Gastroesophageal sphincter (tissue), 4 donors: Measurements from ENCODE around the gene GSDME. TPM values are rescaled to one million over a fixed set of nuclear protein-coding genes. Genes with fewer than 3 reads are reported as not detected.

Experiments
- ATAC-seq: fragments of 150-250 bp; one replicate; pipeline ENCODE4 v1.9.1; 2016; ENCODE audit warnings: mild to moderate bottlenecking, moderate library complexity
- H3K27ac ChIP-seq, 4 donors: fragments of 200-600 bp; sonication (generic) in 3 of 4; 1 replicate in 3 of 4; 2 replicates in 1 of 4; pipeline ENCODE4 v1.5.1; 2016 to 2019
- H3K27me3 ChIP-seq: fragments of 200-600 bp; sonication (generic); one replicate; pipeline ENCODE4 v1.5.1; 2019
- H3K36me3 ChIP-seq, 2 donors: fragments of 200-600 bp; sonication (generic); one replicate each; pipeline ENCODE4 v1.5.1; 2019; ENCODE audit warnings: control low read depth in 1 of 2
- H3K4me1 ChIP-seq, 3 donors: fragments of 200-600 bp; sonication (generic); 1 replicate in 2 of 3; 2 replicates in 1 of 3; pipeline ENCODE4 v1.5.1; 2016 to 2019; ENCODE audit warnings: control low read depth in 2 of 3
- H3K4me3 ChIP-seq, 2 donors: fragments of 200-600 bp; sonication (generic); one replicate each; pipeline ENCODE4 v1.5.1; 2019; ENCODE audit warnings: mild to moderate bottlenecking in 1 of 2, moderate library complexity in 1 of 2
- H3K9me3 ChIP-seq, 3 donors: fragments of 200-600 bp; sonication (generic); one replicate each; pipeline ENCODE4 v1.5.1; 2017 to 2019; ENCODE audit warnings: control low read depth in 2 of 3
- CTCF ChIP-seq, 4 experiments: fragments of 200-600 bp in 2 of 4; fragments of 450-650 bp in 2 of 4; sonication (generic) in 1 of 4; IDR thresholded peaks; one replicate each; pipeline ENCODE4 v1.5.1; 2017 to 2019; ENCODE audit warnings: antibody characterized with exemption in 4 of 4, mild to moderate bottlenecking in 2 of 4, moderate library complexity in 2 of 4
- EP300 ChIP-seq: sonication (generic); formaldehyde crosslinking; IDR thresholded peaks from one replicate; pipeline ENCODE4 v1.6.1; 2017; ENCODE audit warnings: antibody characterized with exemption, mild to moderate bottlenecking
- POLR2A ChIP-seq, 2 donors: fragments of 450-650 bp; IDR thresholded peaks; one replicate each; pipeline ENCODE4 v1.6.1; 2017; ENCODE audit warnings: antibody characterized with exemption in 2 of 2, mild to moderate bottlenecking in 2 of 2, moderate library complexity in 1 of 2
- POLR2AphosphoS5 ChIP-seq: sonication (generic); formaldehyde crosslinking; IDR thresholded peaks from one replicate; pipeline ENCODE4 v1.6.1; 2017; ENCODE audit warnings: antibody characterized with exemption
- WGBS, 2 donors: methylation state at CpG; one replicate each; pipeline ENCODE4 v1.1.5; 2018; ENCODE audit warnings: low coverage in 1 of 2; 5-methylcytosine and 5-hydroxymethylcytosine counted together
- total RNA-seq, 4 donors: library from RNA; depleted of rRNA; stranded (reverse); fragments of >200 nt; gene quantifications; one replicate each; pipeline ENCODE4 v1.1.0, GENCODE V29; 2016

The GSDME gene
- total RNA-seq, 4 donors from 2014 or later: 6.4 to 9.8 (median 8.4) TPM

GRCh38 chr7:24722386-24723177, 34.7 kb downstream of the GSDME start:
- H3K9me3 ChIP-seq: no peaks in the 10 kb centered on the region
- no peak overlapping the region for H3K4me3 ChIP-seq
- H3K27ac ChIP-seq: no peak overlapping the region
- no peak for ATAC-seq
- H3K4me1 ChIP-seq: no peaks in the 10 kb centered on the region
- 75 to 89% methylated on average over 4 to 7 of the region's 19 CpGs for WGBS, 2 donors
- peaks cover 0 to 8% of the 10 kb centered on the region in 2 donors for H3K36me3 ChIP-seq
- no peaks in the 10 kb centered on the region for H3K27me3 ChIP-seq
- TF ChIP-seq POLR2AphosphoS5: no peak
- no peak for TF ChIP-seq CTCF (IDR thresholded peaks at IDR 0.05)
- TF ChIP-seq POLR2A (IDR thresholded peaks at IDR 0.05): no peak
- TF ChIP-seq EP300: no peak

GRCh38 chr7:24721481-24722001, 35.7 kb downstream of the GSDME start:
- 80 to 95% methylated on average over 5 to 6 of the region's 10 CpGs for WGBS, 2 donors
- H3K27me3 ChIP-seq: no peaks in the 10 kb centered on the region
- no peak for TF ChIP-seq POLR2A (IDR thresholded peaks at IDR 0.05)
- TF ChIP-seq POLR2AphosphoS5: no peak
- no peak for TF ChIP-seq EP300
- no peak for TF ChIP-seq CTCF (IDR thresholded peaks at IDR 0.05)
- H3K36me3 ChIP-seq: peaks cover 0 to 17% of the 10 kb centered on the region in 2 donors
- H3K4me3 ChIP-seq: no peak overlapping the region
- ATAC-seq: no peak
- no peak overlapping the region for H3K27ac ChIP-seq
- no peaks in the 10 kb centered on the region for H3K4me1 ChIP-seq
- no peaks in the 10 kb centered on the region for H3K9me3 ChIP-seq

- TF ChIP-seq CTCF (IDR thresholded peaks at IDR 0.05) (no peak), POLR2A (IDR thresholded peaks at IDR 0.05) (no peak), POLR2AphosphoS5 (no peak), EP300 (no peak)
- peaks cover 0 to 17% of the 10 kb centered on the region in 2 donors for H3K36me3 ChIP-seq
- WGBS, 2 donors: 86% methylated on average over 2 of the region's 3 CpGs; no CpG with 5 or more reads in 1 of the 2 donors
- no peak for ATAC-seq
- H3K4me3 ChIP-seq: no peak overlapping the region
- no peaks in the 10 kb centered on the region for H3K27me3 ChIP-seq
- H3K9me3 ChIP-seq: no peaks in the 10 kb centered on the region
- H3K27ac ChIP-seq: no peak overlapping the region
- H3K4me1 ChIP-seq: no peaks in the 10 kb centered on the region
Measured at GRCh38 chr7:24720283-24720682, 37.0 kb downstream of the GSDME start.

GRCh38 chr7:24718977-24719491, 38.2 kb downstream of the GSDME start:
- H3K27ac ChIP-seq: no peak overlapping the region
- peaks cover 0 to 22% of the 10 kb centered on the region in 2 donors for H3K36me3 ChIP-seq
- no peak for ATAC-seq
- H3K4me3 ChIP-seq: no peak overlapping the region
- H3K4me1 ChIP-seq: no peaks in the 10 kb centered on the region
- TF ChIP-seq POLR2AphosphoS5 (no peak), EP300 (no peak), POLR2A (IDR thresholded peaks at IDR 0.05) (no peak), CTCF (IDR thresholded peaks at IDR 0.05) (no peak)
- 79 to 97% methylated on average over 5 to 9 of the region's 13 CpGs for WGBS, 2 donors
- H3K9me3 ChIP-seq: no peaks in the 10 kb centered on the region
- H3K27me3 ChIP-seq: no peaks in the 10 kb centered on the region
